Nucleus accumbens (tissue), 56 donors: ENCODE data around the gene UNC5B.

ENCODE experiments used
- DNase-seq, 56 donors: peaks; one replicate each; lab custom pipeline; 2025; lab: John Stamatoyannopoulos, UW

UNC5B gene

GRCh38 chr10:71277914-71278665 lies 65.7 kb downstream of the UNC5B start:
- DNase-seq = peak in 14 of 56 donors; percentile 10 to 56 (median 28)

GRCh38 chr10:71278691-71279588 lies 66.6 kb downstream of the UNC5B start:
- peak in 42 of 56 donors; percentile 13 to 79 (median 52) for DNase-seq

GRCh38 chr10:71279590-71280170 lies 67.3 kb downstream of the UNC5B start:
- no peak for DNase-seq

GRCh38 chr10:71280216-71280615 lies 67.8 kb downstream of the UNC5B start:
- DNase-seq = no peak

- DNase-seq = no peak
These were observed 68.5 kb downstream of the UNC5B start for GRCh38 chr10:71280825-71281224.

GRCh38 chr10:71281646-71282322 lies 69.4 kb downstream of the UNC5B start:
- DNase-seq = no peak

GRCh38 chr10:71282323-71282680 lies 69.9 kb downstream of the UNC5B start:
- no peak for DNase-seq

- no peak for DNase-seq
These were observed 71.0 kb downstream of the UNC5B start for GRCh38 chr10:71283410-71283809.

GRCh38 chr10:71283876-71284275 lies 71.5 kb downstream of the UNC5B start:
- no peak for DNase-seq

GRCh38 chr10:71284544-71285179 lies 72.3 kb downstream of the UNC5B start:
- DNase-seq = no peak

GRCh38 chr10:71285180-71285545 lies 72.8 kb downstream of the UNC5B start:
- DNase-seq = peak in 38 of 56 donors; percentile 7 to 71 (median 34)

- DNase-seq = no peak
These were observed 73.6 kb downstream of the UNC5B start for GRCh38 chr10:71285986-71286385.

- DNase-seq = no peak
These were observed 74.3 kb downstream of the UNC5B start for GRCh38 chr10:71286521-71287294.

GRCh38 chr10:71287456-71287855 lies 75.1 kb downstream of the UNC5B start:
- DNase-seq = no peak

GRCh38 chr10:71288461-71288860 lies 76.1 kb downstream of the UNC5B start:
- DNase-seq = no peak

GRCh38 chr10:71289421-71290130 lies 77.2 kb downstream of the UNC5B start:
- no peak for DNase-seq

- no peak for DNase-seq
These were observed 78.0 kb downstream of the UNC5B start for GRCh38 chr10:71290331-71290730.

- no peak for DNase-seq
These were observed 78.6 kb downstream of the UNC5B start for GRCh38 chr10:71290806-71291527.
